HuH-7 (cell line): ENCODE data around the gene SDR42E2.
"Not testable (repeated sequence)": the region's sequence is repeated elsewhere in the genome, so short reads cannot be mapped to it uniquely, and the experiment has no call there.

Experiments
- DNase-seq: peaks from one replicate; pipeline ENCODE4 v3.0.0; 2011; ENCODE audit warnings: low spot score

The SDR42E2 gene

GRCh38 chr16:22161999-22162655, at the start of gene SDR42E2:
SDR42E2 (plus strand) TSS chr16:22162506; CDS start chr16:22165583, 3,077 bp downstream.
- no peak for DNase-seq

- DNase-seq: no peak
Measured at GRCh38 chr16:22116095-22116700, 46.1 kb upstream of the SDR42E2 start.

GRCh38 chr16:22117609-22118008, 44.7 kb upstream of the SDR42E2 start:
- no peak for DNase-seq

- DNase-seq: no peak
Measured at GRCh38 chr16:22120440-22120839, 41.9 kb upstream of the SDR42E2 start.

- DNase-seq: no peak
Measured at GRCh38 chr16:22122239-22122638, 40.1 kb upstream of the SDR42E2 start.

GRCh38 chr16:22123146-22123545, 39.2 kb upstream of the SDR42E2 start:
- DNase-seq: peak; percentile 25

GRCh38 chr16:22123759-22124490, 38.4 kb upstream of the SDR42E2 start:
- no peak for DNase-seq

GRCh38 chr16:22124583-22125284, 37.6 kb upstream of the SDR42E2 start:
- DNase-seq: no peak

GRCh38 chr16:22126037-22126558, 36.2 kb upstream of the SDR42E2 start:
- DNase-seq: no peak

GRCh38 chr16:22128537-22128936, 33.8 kb upstream of the SDR42E2 start:
- DNase-seq: not testable (repeated sequence)

GRCh38 chr16:22130528-22130927, 31.8 kb upstream of the SDR42E2 start:
- DNase-seq: no peak

GRCh38 chr16:22132801-22133200, 29.5 kb upstream of the SDR42E2 start:
- DNase-seq: no peak

GRCh38 chr16:22138482-22138881, 23.8 kb upstream of the SDR42E2 start:
- no peak for DNase-seq

- DNase-seq: no peak
Measured at GRCh38 chr16:22139008-22139407, 23.3 kb upstream of the SDR42E2 start.

- no peak for DNase-seq
Measured at GRCh38 chr16:22139732-22140131, 22.6 kb upstream of the SDR42E2 start.

- peak; percentile 57 for DNase-seq
Measured at GRCh38 chr16:22141767-22142166, 20.5 kb upstream of the SDR42E2 start.

GRCh38 chr16:22144520-22144919, 17.8 kb upstream of the SDR42E2 start:
- DNase-seq: no peak

- DNase-seq: no peak
Measured at GRCh38 chr16:22147853-22148252, 14.5 kb upstream of the SDR42E2 start.

GRCh38 chr16:22151246-22151998, 10.9 kb upstream of the SDR42E2 start:
- no peak for DNase-seq

GRCh38 chr16:22152316-22152715, 10.0 kb upstream of the SDR42E2 start:
- no peak for DNase-seq

GRCh38 chr16:22153078-22153477, 9.2 kb upstream of the SDR42E2 start:
- DNase-seq: not testable (repeated sequence)

- no peak for DNase-seq
Measured at GRCh38 chr16:22161401-22161800, 905 bp upstream of the SDR42E2 start.
